Panc1 (cell line): Measurements from ENCODE around the gene COASY. TPM values are rescaled to one million over a fixed set of nuclear protein-coding genes. Genes with fewer than 3 reads are reported as not detected.
A peak's percentile ranks its signal among the peaks of the same experiment; 100 is the strongest.

Experiments used
- ATAC-seq: fragments of 200-7000 bp; cut with Tn5 transposase; 2 replicates; pipeline ENCODE4 v1.9.1; 2020; ENCODE audit warnings: mild to moderate bottlenecking, moderate library complexity
- Bru-seq: library from RNA; stranded (reverse); fragments of 400-500 nt; gene quantifications from one replicate; lab custom pipeline; 2021; lab: Mats Ljungman, UMichigan
- BruChase-seq, 2 experiments: library from RNA; stranded (reverse); fragments of 400-500 nt; gene quantifications; one replicate each; lab custom pipeline; 2021; lab: Mats Ljungman, UMichigan
- BruUV-seq: library from RNA; stranded (reverse); fragments of 400-500 nt; replicated peaks from 2 replicates; lab custom pipeline; 2021; lab: Mats Ljungman, UMichigan
- CTCF ChIA-PET: fragments of 300-600 bp; sonication (Branson Sonifier 250); formaldehyde crosslinking; loops from one replicate; lab custom pipeline; 2022; ENCODE audit warnings: antibody characterized with exemption; lab: Charles Lee
- POLR2A ChIA-PET: fragments of 300-600 bp; sonication (Branson Sonifier 250); formaldehyde crosslinking; loops from one replicate; lab custom pipeline; 2022; ENCODE audit warnings: antibody characterized with exemption; lab: Charles Lee
- DNase-seq: peaks from one replicate; pipeline ENCODE4 v3.0.0-alpha.2; 2010; ENCODE audit warnings: low read depth, low spot score
- H3K27ac ChIP-seq: 2 replicates; pipeline ENCODE4 v1.5.1; 2011; ENCODE audit warnings: mild to moderate bottlenecking, low read length, inconsistent platforms
- H3K27me3 ChIP-seq: fragments of 200-500 bp; sonication (Bioruptor generic); 2 replicates; pipeline ENCODE4 v1.6.0; 2014; ENCODE audit warnings: low read length, inconsistent platforms; ENCODE audit not compliant: control insufficient read depth, insufficient read depth
- H3K36me3 ChIP-seq: fragments of 200-500 bp; sonication (Bioruptor generic); 2 replicates; pipeline ENCODE4 v1.5.1; 2014; ENCODE audit warnings: inconsistent platforms, mild to moderate bottlenecking, low read length, moderate library complexity; ENCODE audit not compliant: control insufficient read depth, insufficient read depth
- H3K4me1 ChIP-seq: 2 replicates; pipeline ENCODE4 v1.5.1; 2011; ENCODE audit warnings: inconsistent platforms, mild to moderate bottlenecking, low read length, moderate library complexity; ENCODE audit not compliant: control insufficient read depth, insufficient read depth
- H3K4me3 ChIP-seq, 2 experiments: 2 replicates each; pipeline ENCODE4 v1.5.1; 2011 to 2012; ENCODE audit warnings: low read depth in 2 of 2, low read length in 2 of 2, mild to moderate bottlenecking in 2 of 2, inconsistent platforms in 1 of 2, moderate library complexity in 1 of 2
- H3K9me3 ChIP-seq: fragments of 200-500 bp; sonication (Bioruptor generic); 2 replicates; pipeline ENCODE4 v1.5.1; 2014; ENCODE audit warnings: low read depth, mild to moderate bottlenecking, inconsistent platforms, low read length, moderate library complexity; ENCODE audit not compliant: control insufficient read depth, insufficient read depth
- POLR2AphosphoS5 ChIP-seq: IDR thresholded peaks from 2 replicates; pipeline ENCODE4 v1.6.1; 2012; ENCODE audit warnings: mild to moderate bottlenecking, low read depth, low read length, moderate library complexity
- REST ChIP-seq, 2 experiments: IDR thresholded peaks; 2 replicates each; pipeline ENCODE4 v1.6.1; 2011 to 2012; ENCODE audit warnings: low read depth in 2 of 2, control low read depth in 1 of 2, low read length in 1 of 2, mild to moderate bottlenecking in 1 of 2, moderate library complexity in 1 of 2; ENCODE audit not compliant: insufficient read depth in 1 of 2
- SIN3A ChIP-seq: IDR thresholded peaks from 2 replicates; pipeline ENCODE4 v1.6.1; 2012; ENCODE audit warnings: low read depth, mild to moderate bottlenecking, low read length, moderate library complexity, borderline replicate concordance; ENCODE audit not compliant: insufficient read depth
- TCF7L2 ChIP-seq: IDR thresholded peaks from 2 replicates; pipeline ENCODE4 v1.6.1; 2011; ENCODE audit warnings: mild to moderate bottlenecking, low read depth, low read length, inconsistent platforms
- in situ Hi-C: cut with HindIII; loops from 2 replicates; pipeline ENCODE4 v1.10.0; 2016; ENCODE audit warnings: low sequenced_read_pairs, low pct_unique_long_range_greater_than_20kb
- intact Hi-C: fragments of 100-400 bp; cut with micrococcal nuclease; formaldehyde crosslinking; loops from one replicate; pipeline ENCODE4 v1.10.0; 2022; ENCODE audit not compliant: unreplicated experiment
- long read RNA-seq: library from polyadenylated mRNA; unstranded; transcript quantifications from one replicate; pipeline ENCODE4 v2.0.0, GENCODE V29; 2021; ENCODE audit not compliant: unreplicated experiment
- polyA plus RNA-seq: library from polyadenylated mRNA; unstranded; fragments of >200 nt; gene quantifications from one replicate; pipeline ENCODE4 v1.2.1, GENCODE V29; 2012; ENCODE audit warnings: missing spikeins; ENCODE audit not compliant: insufficient read length
- total RNA-seq: library from RNA; stranded (reverse); gene quantifications from one replicate; pipeline ENCODE4 v1.2.1, GENCODE V29; 2021; ENCODE audit not compliant: unreplicated experiment
- TF ChIP-seq, protein P1 (sequence below): fragments of 450-650 bp; IDR thresholded peaks from 2 replicates; pipeline ENCODE4 v1.5.1; 2017; ENCODE audit warnings: mild to moderate bottlenecking

COASY gene
- total RNA-seq (76.7 TPM), Bru-seq, nascent RNA (percentile 74 among the genes with signal in this experiment), BruChase-seq, experiment 1, labeled RNA remaining after a 2-hour chase (percentile 88 among the genes with signal in this experiment), BruChase-seq, experiment 2, labeled RNA remaining after a 6-hour chase (percentile 96 among the genes with signal in this experiment)
- 71.8 TPM for polyA plus RNA-seq
- long read RNA-seq, transcript COASY-201 (9 exons, 2,458 nt), result major isoform, 42 of 69 reads
- long read RNA-seq, transcript COASY-202 (10 exons, 2,071 nt), result minor isoform, 6 of 69 reads
- long read RNA-seq, partial matches to known transcripts, result 7 of 69 reads
- long read RNA-seq, other reads (novel, unspliced or antisense), result 12 of 69 reads

GRCh38 chr17:42561897-42562387 is at the start of gene COASY:
Gene COASY, plus strand, starts transcription at chr17:42562148. Its CDS starts 475 bp downstream, at chr17:42562623.
- Histone ChIP-seq H3K9me3 (no peaks in the 10 kb centered on the region), H3K4me1 (peaks cover 25% of the 10 kb centered on the region), H3K36me3 (peaks cover 7% of the 10 kb centered on the region), H3K27ac (peak within 1 kb of the TSS; percentile 89), H3K4me3 (peak within 1 kb of the TSS; percentile 87 to 88), H3K27me3 (no peaks in the 10 kb centered on the region)
- in situ Hi-C loops (no loop called here), intact Hi-C loops (no loop called here)
- ChIA-PET CTCF (no interaction called here), POLR2A (no interaction called here)
- no TSS peak for BruUV-seq
- ATAC-seq, result peak; percentile 81
- peak; percentile 86 for DNase-seq
- no peak for TF ChIP-seq TCF7L2
- TF ChIP-seq POLR2AphosphoS5, result peak; percentile 86
- TF ChIP-seq, protein P1, sequence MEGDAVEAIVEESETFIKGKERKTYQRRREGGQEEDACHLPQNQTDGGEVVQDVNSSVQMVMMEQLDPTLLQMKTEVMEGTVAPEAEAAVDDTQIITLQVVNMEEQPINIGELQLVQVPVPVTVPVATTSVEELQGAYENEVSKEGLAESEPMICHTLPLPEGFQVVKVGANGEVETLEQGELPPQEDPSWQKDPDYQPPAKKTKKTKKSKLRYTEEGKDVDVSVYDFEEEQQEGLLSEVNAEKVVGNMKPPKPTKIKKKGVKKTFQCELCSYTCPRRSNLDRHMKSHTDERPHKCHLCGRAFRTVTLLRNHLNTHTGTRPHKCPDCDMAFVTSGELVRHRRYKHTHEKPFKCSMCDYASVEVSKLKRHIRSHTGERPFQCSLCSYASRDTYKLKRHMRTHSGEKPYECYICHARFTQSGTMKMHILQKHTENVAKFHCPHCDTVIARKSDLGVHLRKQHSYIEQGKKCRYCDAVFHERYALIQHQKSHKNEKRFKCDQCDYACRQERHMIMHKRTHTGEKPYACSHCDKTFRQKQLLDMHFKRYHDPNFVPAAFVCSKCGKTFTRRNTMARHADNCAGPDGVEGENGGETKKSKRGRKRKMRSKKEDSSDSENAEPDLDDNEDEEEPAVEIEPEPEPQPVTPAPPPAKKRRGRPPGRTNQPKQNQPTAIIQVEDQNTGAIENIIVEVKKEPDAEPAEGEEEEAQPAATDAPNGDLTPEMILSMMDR, result no peak
- TF ChIP-seq SIN3A, result peak; percentile 83; the same call in 1 of the 2 replicates
- TF ChIP-seq REST (IDR thresholded peaks at IDR 0.05; ENCODE audit: insufficient read depth in 1 of 2, low read depth in 2 of 2, low read length in 1 of 2), result no peak

- POLR2A ChIA-PET, result no interaction called here
- H3K27ac ChIP-seq, result no peak overlapping the region
- no peaks in the 10 kb centered on the region for H3K9me3 ChIP-seq
- intact Hi-C loops (no loop called here), in situ Hi-C loops (no loop called here)
- ATAC-seq (no peak), DNase-seq (no peak)
- H3K4me1 ChIP-seq, result peaks cover 9% of the 10 kb centered on the region
- CTCF ChIA-PET, result no interaction called here
- TF ChIP-seq REST (IDR thresholded peaks at IDR 0.05; ENCODE audit: insufficient read depth in 1 of 2, low read depth in 2 of 2, low read length in 1 of 2) (no peak), SIN3A (no peak), TCF7L2 (no peak), POLR2AphosphoS5 (no peak)
- TF ChIP-seq, protein P1, result no peak
- no peaks in the 10 kb centered on the region for H3K27me3 ChIP-seq
- H3K4me3 ChIP-seq, result no peak overlapping the region
- H3K36me3 ChIP-seq, result peaks cover 3% of the 10 kb centered on the region; the same call in 1 of the 2 replicates
- BruUV-seq, result no TSS peak
These were observed 49.7 kb upstream of the COASY start for GRCh38 chr17:42512246-42512645.
